GM18517 (cell line): ENCODE data around the gene NBPF4.
"Not testable (repeated sequence)": the region's sequence is repeated elsewhere in the genome, so short reads cannot be mapped to it uniquely, and the experiment has no call there.

Experiments
- ATAC-seq: cut with Tn5 transposase; IDR thresholded peaks from one replicate; pipeline ENCODE4 v1.9.1; 2021; ENCODE audit warnings: mild to moderate bottlenecking, moderate library complexity; ENCODE audit not compliant: unreplicated experiment

The NBPF4 gene, protein sequence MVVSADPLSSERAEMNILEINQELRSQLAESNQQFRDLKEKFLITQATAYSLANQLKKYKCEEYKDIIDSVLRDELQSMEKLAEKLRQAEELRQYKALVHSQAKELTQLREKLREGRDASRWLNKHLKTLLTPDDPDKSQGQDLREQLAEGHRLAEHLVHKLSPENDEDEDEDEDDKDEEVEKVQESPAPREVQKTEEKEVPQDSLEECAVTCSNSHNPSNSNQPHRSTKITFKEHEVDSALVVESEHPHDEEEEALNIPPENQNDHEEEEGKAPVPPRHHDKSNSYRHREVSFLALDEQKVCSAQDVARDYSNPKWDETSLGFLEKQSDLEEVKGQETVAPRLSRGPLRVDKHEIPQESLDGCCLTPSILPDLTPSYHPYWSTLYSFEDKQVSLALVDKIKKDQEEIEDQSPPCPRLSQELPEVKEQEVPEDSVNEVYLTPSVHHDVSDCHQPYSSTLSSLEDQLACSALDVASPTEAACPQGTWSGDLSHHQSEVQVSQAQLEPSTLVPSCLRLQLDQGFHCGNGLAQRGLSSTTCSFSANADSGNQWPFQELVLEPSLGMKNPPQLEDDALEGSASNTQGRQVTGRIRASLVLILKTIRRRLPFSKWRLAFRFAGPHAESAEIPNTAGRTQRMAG

DNA sequence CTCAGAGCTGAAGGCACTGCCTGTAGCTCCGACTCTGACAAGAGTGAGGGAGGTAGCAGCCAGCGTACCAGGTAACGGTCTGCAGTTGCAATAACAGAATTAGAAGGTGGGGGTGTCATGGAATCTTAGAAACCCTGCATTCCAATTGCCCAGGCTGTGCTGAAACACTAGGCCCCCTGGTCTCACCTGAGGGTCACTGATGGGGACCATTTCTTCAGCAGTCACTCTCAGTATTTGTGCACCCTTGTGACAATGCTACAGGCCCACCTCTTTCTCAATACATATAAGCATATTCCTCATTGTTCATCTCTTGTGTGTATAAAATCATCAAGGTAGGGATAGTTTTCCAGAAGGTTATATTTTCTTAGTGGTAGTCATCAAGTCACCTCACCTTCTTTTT is at the start of gene NBPF4:
TSS of gene NBPF4 (minus strand) at position 101 of the 400 bp plus-strand sequence. CDS start 315 bp downstream, outside the sequence.
- not testable (repeated sequence) for ATAC-seq

DNA sequence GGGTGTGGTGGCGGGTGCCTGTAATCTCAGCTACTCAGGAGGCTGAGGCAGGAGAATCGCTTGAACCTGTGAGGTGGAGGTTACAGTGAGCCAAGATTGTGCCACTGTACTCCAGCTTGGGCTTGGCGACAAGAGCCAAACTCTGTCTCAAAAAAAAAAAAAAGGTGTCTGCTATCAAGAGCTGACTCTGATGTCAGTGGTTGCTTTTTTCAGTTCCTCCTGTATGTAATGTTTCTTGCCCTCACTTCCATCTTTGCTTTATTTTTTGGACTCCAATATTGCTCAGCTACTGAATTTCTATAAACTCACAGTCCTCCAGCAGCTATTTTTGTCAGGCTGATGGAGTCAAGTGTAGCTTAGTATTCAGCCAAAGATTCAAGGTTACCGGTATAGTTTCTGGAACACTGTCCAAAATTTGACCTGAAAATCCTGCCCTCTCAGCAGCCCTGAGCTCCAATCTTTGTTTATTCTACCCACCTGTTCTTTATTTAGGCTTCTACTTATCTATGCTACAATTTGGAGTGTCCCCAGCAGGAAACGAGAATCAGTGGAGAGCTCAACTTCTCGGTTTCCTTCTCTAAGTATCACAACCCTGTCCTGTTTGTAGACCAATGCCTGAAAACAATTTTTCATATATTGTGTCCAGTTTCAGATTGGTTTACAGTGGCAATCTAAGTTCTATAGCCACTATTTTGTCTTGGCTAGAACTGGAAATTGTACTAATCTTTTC is 38.8 kb upstream of the NBPF4 start:
- ATAC-seq = not testable (repeated sequence)

DNA sequence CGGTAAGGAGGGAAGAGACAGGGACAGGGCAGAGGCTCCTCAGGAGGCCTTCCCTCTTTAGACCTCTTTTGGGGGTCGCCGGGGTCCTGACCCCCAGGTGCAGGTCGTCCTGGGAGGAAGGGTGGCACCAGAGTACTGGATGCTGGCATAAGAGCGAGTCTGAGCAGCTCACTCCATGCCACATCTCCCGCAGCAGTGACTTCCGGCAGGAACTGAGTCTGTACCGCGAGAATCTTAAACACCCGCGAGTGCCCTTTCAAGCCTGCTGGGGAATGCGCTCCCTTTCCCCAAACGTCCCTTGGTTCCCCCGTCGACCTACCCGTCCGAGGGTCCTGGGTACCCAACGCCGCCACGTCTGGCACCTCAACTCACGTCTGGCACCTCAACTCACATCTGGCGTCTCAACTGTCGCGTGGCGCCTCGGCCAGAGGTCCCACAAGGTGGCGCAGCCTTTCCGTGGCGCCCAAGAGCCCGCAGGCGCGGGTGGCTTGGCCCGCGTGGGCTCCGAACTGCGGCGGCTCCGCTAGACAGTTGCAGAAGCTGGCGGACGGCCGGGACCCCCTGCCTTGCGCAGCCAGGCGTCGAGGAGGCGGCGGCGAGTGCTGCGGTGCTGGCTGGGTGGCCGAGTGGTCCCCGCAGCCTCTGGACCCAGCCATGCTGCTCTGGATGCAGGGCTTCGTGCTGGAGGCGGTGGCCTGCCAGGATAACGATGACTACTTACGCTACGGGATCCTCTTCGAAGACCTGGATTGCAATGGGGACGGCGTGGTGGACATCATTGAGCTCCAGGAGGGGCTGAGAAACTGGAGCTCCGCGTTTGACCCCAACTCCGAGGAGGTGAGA is 28.8 kb upstream of the NBPF4 start:
- not testable (repeated sequence) for ATAC-seq

DNA sequence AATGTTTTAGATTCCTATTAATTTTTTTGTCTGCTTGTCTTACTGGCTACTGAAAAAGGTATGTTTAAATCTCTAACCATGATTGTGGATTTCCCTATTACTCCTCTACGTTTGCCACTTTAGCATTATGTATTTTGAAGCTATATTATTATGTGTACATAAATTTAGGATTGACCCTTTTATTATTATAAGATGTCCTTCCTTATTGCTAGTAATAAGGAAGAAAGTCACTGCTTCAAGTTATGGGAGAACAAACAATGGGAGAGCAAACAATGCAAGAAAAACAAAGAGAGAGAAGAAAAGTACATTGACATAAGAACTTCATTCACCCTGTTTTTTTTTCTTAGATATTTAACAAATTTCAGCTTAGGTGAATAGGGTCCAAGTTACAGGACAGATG is 23.2 kb upstream of the NBPF4 start:
- ATAC-seq = not testable (repeated sequence)

DNA sequence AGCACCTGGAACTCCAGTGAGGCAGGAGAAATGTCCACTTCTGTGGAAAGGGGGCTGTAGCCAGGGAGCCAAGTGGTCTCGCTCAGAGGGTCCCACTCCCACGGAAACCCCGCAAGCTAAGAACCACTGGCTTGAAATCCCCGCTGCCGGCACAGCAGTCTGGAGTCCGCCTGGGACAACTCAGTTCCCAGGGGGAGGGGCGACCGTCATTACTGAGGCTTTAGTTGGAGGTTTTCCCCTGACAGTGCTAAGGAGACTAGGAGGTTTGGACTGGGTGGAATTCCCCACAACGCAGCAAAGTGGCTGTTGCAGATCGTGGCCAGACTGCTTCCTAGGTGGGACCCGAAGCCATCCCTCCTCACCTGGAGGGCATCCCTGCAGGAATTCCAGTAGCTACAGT is 18.1 kb upstream of the NBPF4 start:
- not testable (repeated sequence) for ATAC-seq

DNA sequence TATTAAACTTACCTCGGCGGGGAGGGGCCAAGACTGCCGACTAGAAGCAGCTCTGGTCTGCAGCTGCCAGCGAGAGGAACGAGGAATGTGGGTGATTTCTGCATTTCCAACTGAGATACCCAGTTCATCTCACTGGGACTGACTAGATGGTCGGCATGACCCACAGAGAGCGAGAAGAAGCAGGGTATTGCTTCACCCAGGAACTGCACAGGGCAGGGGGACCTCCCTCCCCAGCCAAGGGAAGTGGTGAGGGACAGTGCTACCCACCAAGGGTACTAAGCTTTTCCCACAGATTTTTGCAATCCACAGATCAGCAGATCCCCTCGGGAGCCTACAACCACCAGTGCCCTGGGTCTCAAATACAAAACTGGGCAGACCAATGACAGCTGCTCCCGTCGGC is 17.6 kb upstream of the NBPF4 start:
- ATAC-seq = not testable (repeated sequence)

DNA sequence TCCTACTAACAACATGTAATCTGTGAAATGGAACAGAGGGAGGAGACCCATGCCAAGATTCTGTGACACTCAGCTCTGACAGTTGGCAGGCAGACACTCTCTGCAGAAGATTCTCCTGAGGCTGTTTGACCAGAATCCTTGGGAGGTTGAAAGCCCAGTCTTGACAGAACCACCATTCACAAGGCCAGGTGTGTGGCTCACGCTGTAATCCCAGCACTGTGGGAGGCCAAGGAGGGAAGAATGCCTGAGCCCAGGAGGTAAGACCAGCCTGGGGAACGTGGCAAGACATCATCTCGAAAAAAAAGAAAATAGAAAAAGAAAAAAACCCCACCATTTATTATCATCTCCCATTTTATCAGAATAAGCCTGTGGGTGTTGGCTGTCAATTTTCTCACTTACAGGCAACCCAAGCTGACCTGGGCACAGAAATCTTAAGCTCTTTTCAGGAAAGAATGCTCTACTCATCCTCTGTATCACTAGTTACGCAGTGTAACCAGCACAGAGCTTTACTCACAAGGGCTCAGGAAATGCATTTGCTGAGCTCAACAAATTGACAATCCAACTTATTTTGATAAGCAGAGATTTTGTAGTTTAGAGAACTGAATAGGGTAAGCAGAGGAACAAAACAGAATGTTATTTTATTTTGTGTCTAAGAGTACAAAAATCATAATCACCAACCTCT is 16.8 kb upstream of the NBPF4 start:
- ATAC-seq = not testable (repeated sequence)

DNA sequence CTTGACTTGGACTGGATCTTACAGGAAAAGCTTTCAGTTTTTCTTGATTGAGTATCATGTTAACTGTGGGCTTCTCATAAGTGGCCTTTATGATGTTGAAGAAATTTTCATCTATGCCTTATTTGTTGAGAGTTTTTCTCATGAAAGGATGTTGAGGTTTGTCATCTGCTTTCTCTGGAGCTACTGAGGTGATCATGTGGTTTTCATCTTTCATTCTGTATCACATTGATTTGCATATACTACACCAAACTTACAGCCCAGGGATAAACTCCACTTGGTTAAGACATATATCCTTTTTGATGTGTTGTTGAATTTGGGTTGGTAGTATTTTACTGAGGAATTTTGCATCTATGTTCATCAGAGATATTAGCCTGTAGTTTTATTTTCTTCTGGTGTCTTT is 11.6 kb upstream of the NBPF4 start:
- not testable (repeated sequence) for ATAC-seq

DNA sequence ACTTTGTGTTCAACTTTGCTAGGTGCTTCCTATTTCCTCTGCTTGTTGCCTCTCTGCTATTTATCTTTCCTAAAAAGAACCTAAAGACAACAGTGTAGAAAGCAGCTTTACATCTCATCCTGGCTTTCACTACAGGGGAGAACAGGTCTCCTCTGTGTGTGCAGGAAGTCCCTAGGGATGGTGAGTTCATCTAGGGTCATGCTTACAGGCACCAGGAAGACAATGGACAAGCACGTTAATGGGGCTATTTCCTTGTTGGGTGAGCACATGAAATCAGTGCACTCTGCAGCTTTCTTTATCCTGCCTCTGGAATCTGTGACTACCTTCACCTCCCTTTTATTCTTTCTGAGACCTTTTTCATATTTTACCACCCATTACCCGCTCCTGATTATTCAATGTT is 4.5 kb downstream of the NBPF4 start:
- ATAC-seq = not testable (repeated sequence)

DNA sequence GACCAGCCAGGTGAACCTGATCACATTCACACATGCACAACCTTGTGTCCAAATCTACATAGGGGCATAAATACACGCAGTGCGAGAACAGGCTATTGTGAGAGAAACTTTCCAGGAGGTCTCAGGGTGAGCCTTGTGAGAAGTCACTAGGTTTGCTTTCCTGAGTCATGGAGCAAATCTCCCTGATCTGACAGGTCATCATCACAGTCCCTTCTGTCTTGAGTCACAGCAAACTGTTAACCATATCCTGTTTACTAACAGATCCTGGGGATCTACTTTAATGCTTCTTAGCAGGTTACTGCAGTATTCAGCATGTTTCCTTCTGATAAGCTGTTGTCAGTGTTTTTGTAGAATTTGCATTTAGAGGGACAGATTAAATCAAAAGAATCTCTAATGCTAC is 8.6 kb downstream of the NBPF4 start:
- not testable (repeated sequence) for ATAC-seq

DNA sequence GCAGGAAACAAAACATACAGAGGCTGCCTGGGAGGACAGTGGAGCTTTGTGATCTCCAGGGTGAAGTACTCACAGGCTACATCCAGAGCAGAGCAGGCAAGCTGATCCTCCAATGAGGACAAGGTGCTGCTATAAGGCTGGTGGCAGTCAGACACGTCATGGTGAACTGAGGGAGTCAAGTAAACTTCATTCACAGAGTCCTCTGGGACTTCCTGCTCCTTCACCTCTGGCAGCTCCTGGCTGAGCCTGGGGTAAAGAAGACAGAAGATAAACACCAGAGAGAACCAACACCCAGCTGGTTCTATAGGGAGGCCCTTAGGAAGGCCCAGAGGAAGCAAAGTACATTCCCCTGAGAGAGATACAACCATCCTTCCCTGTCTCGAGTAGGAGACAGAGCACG is 11.7 kb downstream of the NBPF4 start:
- not testable (repeated sequence) for ATAC-seq

DNA sequence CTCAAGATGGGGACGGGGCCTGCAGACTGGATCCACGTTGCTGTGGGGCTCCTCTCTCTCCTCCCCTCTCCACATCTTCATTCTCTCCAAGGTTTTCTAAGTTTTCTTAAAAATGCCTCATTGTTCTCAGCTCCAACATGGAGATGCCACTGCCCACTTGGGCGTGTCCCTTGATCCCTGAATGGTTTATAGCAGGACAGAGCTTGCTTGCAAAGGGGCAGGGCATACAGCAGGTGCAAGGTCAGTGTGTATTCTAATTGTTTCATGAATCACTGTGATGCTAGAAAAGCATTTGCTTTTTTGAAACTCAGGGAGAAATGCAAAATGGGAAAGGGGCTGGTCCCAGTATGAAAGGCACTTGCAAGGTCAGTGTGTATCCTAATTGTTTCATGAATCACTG is 13.9 kb downstream of the NBPF4 start:
- not testable (repeated sequence) for ATAC-seq

DNA sequence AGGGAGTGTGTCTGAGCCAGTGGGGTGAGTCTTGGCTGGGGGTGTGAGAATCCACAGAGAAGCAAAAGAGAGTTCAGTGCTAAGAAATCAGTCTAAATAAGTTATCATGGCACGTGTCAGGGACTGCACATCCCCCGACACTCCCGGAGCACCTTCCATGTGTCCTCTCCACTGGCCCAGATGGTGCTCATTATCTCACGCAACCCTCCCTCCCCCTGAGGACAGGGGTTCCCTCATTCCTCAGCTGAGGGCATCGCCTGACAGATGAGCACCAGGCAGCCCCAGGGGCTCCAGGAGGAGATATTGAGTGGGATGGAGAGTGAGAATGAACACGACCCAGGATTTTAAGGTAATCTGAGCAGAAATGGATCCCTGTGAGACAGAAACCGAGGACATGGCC is 16.1 kb downstream of the NBPF4 start:
- not testable (repeated sequence) for ATAC-seq

DNA sequence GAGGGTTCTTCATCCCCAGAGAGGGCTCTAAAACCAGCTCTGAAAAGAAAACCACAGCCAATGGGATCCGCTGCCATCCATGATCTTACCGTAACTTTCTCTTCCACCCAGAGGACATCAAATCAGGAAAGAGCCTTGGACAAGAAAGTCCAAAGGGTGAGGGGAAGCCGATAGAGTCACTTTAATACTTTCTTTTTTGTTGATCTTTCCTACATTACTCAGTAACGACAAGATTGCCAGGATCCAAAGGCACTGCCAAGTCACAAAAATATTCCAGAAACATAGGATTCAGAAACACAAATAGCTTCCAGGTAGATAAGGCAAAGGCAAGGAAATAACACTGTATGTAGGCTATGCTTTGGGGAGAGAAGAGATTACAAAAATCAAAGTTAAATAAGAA is 17.0 kb downstream of the NBPF4 start:
- ATAC-seq = not testable (repeated sequence)

DNA sequence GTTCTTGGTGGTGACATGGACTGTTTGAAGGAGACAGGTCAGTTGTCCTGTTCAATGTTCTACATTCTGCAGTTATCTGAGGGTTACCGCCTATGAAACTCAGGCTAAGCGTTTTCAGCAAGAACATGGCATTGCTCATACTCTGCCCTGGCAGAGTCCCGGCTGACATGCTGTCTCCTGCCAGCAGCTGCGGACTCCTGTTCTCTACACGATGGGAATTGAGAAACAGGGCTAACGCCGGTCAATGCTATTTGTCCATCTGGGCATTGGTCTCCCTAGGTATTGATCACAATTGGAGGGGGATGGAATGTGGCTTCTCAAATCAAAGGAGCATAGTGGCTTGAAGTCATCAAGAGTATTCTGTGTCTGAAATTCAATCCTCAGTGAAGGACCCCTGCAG is 20.6 kb downstream of the NBPF4 start:
- ATAC-seq = not testable (repeated sequence)

DNA sequence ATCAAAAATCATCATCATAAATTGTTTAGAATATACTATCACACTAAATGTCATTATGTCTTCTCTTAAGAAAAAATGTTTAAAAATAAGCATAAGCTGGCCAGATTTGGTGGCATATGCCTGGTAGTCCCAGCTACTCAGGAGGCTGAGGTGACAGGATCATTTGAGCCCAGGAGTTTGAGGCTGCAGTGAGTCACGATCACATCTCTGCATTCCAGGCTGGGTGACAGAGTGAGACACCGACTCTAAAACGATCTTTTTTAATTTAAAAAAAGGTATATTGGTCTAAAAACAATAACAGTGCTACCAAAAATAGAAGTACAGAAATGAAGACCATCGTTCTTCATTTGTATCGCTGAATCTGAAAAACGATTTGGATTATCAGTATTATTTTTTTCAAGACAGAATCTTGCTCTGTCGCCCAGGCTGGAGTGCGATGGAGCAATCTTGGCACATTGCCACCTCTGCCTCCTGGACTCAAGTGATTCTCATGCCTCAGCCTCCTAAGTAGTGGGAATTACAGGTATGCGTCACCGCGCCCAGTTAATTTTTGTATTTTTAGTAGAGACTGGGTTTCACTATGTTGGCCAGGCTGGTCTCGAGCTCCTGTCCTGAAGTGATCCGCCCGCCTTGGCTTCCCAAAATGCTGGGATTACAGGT is 26.2 kb downstream of the NBPF4 start:
- ATAC-seq = not testable (repeated sequence)

DNA sequence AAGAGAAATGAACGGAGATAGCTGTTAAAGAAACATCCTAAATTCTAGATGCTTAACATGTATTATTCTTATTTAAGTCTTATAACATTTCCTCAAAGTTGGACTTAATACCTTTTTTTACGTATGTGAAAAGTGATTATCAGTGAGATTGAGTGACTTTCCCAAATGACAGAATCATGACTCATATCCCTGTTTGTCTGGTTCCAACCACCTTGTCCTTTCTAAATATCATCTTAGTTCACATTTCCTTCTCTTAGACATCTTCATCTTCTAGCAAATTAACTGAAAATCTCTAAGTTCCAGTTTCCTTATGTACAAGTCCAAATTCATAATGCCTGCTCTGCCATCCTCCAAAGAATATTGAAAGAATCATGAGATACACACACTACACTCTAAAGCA is 26.9 kb downstream of the NBPF4 start:
- ATAC-seq = not testable (repeated sequence)

DNA sequence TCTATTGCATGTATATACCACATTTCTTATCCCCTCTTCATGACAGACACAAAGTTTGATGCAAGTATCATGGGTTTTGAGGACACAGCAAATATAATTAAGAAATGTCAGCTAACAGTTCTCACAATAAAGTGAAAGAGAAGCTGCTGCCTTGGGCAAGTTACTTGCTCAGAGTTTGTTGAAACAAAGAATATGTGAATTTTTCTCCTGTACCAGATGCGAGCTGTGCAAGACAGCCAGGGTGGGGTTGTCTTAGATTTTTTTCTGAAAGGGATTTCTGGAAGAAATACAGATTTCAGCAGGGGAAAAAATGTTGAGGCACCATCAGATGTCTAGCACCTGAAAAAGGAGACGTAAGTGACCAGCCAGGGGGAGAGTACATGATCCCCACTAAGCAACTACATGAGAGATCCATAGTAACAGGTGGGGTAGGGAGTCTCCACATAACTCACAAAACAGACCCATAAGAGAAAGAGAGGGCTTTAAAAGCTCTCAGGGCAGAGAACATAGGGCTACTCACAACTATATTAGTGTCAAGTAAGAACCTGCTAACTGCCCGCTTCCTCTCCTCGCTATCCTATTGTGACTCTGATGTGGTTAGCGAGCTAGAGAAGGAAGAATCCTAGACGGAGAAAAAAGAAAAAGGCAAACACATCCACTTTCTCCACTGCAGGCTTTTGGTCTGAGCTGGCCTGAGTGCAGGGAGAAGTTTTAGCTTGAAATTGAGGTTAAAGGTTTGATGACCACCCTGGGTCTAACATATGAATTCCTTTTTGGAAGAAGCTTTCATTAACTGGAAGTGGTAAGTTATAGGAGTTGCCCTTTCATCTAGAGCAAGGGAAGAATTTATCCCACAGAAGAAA is 27.6 kb downstream of the NBPF4 start:
- not testable (repeated sequence) for ATAC-seq
